HG03442 (cell line): ENCODE data around the gene GRID1.
"Not testable (repeated sequence)": the region's sequence is repeated elsewhere in the genome, so short reads cannot be mapped to it uniquely, and the experiment has no call there.

Source experiments
- ATAC-seq: cut with Tn5 transposase; IDR thresholded peaks from one replicate; pipeline ENCODE4 v1.9.1; 2021; ENCODE audit warnings: mild to moderate bottlenecking, moderate library complexity; ENCODE audit not compliant: unreplicated experiment

GRID1 gene

DNA sequence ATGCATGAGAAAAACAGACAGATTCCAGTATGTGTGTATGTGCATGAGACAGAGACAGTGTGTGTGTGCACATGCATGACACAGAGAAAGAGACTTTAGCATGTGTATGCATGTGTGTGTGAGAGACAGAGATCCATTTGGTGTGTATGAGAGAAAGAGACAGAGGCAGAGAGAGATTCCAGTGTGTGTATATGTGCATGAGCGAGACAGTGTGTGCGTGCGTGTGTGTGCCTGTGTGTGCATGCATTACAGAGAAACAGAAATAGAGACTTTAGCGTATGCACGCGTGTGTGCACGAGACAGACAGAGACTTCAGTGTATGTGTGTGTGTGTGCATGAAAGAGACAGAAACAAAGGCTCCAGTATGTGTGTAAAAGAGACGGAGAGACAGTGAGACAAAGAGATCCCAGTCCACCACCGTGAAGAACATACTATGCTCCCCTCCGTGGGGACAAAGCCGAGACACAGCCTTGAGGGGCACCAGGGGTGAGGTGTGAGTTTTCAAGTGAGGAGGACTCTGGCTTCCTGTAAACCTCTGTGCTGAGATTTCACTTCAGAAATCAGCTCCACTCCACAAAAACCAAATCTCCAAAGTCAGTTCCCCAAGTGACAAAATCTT, 188.9 kb downstream of the GRID1 start:
- no peak for ATAC-seq

DNA sequence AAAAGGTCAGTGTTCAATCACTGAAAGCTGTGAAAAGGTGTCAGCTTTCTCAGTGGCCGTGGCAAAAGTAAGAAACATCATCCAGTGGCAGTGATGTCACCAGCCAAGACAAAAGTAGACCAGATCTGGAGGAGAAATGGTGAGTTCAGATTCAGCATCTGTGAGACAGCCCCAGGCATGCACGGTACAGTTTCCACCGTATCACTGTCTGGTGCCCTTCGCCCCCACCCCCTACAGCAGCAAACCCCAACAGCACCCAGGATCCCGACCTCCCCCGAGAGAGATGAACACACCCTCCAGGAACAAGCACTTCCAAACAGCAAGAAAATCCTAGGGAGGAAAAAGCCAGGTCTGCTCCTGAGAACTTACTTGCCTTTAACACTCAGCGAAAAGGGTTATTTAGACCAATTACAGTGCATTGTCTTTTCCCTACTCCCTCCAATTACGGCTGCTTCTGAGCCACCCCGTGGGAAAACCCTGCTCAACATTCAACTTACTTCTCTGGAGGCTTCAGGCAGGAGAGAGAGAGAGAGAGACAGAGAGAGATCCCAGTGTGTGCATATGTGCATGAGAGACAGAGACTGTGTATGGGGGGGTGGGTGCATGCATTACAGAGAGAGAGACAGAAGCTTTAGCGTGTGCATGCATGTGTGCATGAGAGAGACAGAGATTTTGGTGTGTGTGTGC, 189.6 kb downstream of the GRID1 start:
- no peak for ATAC-seq

DNA sequence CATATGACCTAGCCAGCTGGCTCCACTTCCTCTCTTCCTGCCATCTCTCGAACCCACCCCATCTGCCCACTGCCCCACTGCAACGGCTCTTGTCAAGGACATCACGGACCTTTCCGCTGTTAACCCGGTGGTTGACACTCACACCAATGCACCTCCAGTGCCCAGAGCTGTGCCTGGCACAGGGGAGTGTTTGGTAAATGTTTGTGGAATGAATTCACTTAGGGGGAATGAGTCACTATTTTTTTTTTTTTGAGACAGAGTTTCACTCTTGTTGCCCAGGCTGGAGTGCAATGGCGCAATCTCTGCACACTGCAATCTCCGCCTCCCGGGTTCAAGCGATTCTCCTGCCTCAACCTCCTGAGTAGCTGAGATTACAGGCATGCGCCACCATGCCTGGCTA, 191.1 kb downstream of the GRID1 start:
- ATAC-seq, result not testable (repeated sequence)

DNA sequence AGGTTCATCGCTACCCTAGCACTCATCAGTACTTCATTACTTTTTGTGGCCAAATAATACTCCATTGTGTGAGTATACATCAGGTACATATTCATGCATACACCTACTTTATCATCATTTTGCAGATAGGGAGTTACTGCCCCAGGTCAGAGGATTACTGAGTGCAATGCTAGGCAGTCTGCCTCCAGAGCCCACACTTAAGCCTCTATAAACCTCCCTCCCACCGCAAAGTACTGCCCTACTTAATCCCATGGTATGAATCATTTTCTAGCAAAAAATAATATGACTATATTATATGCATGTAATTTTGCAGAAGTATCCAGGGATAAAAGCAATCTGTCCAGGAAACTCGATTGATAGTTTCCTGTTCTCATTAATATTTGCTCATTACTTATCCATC, 194.3 kb downstream of the GRID1 start:
- ATAC-seq, result no peak

DNA sequence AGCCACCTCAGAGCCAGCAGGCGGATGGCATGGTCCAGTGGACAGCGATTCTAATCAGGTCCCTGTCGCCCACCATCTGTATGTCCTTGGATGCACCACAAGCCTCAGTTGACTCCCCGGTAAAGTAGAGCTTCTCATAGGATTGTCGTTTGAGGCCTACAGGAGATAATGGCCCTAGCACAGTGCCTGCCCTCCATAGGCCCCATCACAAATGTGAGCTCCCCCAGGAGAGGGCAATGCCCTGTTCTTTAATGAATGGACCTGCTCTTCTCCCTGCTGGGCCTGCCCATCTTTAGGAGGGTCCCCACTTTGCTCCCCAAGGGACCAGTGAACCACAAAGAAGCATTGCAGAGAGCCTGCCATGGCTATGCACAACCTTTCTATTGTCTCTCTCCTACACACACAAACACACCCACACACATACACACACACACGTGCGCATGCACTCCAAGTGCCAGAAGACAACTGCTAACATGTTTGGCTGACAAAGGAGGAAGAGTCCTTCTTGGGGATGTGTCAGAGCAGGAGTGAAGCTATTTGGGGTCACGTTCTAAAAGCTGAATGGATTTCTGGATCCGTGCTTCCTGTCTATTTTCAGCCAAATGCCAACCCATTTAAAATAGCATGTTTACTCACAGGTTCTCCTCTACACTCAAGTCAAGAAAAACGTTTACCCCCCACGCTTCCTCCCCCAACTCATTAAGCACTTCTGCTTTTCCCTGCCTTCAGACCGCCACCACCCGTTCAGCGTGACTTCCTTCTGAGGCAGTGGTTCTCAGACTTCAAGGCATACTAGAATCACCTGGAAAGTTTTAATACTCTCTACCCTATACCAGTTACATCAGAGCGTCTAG, 196.1 kb downstream of the GRID1 start:
- ATAC-seq, result peak; percentile 58

DNA sequence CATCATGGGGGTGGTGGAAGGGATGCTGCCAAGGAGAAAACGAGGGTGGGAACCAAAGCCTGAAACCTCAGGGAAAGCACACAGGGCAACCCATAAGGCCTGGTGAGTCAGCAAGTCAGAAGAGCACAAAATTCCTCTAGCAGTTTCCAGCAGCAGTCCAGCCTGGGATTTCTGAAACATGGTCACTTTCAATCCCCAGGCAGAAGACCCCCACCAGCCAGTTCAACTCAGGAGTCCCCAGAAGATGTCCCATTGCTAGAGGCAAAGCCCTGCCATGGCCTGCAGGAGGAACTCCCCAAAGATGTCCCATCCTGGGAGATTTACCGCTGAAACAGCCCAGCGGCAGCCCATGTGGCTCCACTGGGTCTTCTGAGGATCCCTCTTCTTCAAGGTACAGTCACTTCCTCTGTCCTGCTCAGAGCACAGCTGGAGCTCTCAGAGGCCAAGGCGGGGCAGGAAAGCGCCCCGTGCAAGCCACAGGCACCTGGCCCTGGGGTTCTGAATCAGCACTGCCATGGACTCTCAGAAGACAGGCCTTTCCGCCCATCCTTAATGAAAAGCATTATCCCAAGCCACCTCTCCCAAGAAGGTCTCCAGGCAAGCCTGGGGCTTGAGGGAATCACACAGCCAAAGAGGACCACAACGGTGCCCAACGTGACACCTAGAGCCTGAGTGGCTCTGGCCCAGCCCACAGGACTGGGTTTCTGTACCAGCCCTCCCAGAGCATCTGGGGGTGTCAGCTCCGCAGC, 196.9 kb downstream of the GRID1 start:
- no peak for ATAC-seq

DNA sequence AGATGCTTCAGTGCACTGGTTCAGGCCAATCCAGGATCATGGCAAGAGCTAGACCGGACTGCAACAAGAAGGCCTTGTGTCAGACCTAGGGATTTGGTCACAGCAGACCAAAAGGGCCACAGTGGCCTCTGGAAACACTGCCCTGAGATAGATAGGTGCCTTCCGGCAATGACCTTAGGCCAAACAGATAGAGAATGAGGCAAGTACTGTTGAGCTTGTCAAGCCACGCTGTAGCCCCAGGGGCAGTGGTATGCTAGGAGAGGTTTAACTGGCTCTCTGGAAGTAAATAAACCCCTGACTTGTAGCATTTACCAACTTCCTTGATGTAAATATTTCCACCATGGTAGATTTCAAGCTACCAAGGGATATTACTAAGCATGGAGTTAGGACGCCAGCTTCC, 197.5 kb downstream of the GRID1 start:
- no peak for ATAC-seq

DNA sequence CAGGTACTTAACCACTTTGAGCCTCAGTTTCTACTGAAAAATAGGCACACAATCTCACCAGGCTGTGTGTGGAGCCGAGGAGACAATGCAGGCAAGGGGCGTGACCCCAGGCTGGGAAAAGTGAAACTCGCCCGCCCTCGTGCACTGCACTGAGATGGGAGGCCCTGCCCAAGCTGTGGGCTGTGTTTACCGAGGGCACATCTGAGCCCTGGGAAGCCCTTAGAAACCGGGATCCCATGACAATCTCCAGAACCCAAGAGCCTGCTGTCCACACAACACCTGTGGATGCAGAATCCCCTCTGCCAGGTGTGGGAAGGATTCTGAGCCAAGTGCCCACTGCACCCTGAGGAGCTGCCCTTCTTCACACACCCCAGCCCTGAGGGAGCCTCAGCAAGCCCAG, 198.3 kb downstream of the GRID1 start:
- ATAC-seq, result no peak

DNA sequence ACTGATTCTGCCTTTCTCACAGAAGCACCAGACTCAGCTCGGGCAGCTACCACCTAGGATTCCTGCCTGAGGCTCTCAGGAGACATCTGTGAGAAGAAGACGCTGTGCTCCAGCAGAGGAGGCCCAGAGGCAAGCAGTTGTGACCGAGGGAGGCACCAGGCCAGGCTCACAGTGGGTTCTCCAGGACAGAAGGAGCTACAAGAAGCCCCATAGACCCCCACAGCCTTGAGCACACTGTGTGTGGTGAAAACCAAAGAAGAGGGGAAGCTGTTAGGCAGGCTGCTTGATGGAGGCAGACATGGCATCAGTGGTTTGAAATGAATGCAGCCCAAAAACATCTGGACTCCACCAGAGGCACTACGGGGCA, 198.8 kb downstream of the GRID1 start:
- no peak for ATAC-seq

DNA sequence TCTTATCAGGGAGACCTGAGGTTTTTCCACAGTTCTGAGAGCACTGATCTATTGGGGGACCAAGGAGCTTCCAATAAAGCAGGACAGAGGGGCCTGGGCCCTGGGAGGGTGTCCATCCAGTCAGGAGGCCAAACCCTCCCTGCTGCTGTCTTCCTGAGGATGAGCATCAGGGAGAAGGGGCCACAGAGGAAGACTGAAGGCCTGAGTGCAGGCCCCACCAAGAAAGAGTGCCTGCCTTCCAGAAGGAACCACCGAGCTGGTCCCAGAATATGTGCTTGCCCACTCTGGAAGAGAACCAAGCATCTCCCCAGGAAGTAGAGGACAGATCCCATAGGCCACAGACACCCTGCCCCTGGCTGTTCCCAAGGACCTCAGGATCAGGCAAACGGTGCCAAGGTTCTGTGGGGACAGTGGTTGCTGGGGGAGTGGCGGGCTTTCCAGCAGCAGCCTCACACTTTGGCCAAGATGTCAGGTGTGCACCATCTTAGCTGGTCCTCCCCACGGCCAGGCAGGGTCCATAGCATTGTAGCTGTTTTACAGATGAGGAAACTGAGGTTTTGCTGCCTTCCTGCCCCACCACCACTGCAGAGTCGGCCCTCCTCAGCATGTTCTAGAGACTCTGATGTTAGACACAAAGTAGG, 199.4 kb downstream of the GRID1 start:
- ATAC-seq, result no peak

DNA sequence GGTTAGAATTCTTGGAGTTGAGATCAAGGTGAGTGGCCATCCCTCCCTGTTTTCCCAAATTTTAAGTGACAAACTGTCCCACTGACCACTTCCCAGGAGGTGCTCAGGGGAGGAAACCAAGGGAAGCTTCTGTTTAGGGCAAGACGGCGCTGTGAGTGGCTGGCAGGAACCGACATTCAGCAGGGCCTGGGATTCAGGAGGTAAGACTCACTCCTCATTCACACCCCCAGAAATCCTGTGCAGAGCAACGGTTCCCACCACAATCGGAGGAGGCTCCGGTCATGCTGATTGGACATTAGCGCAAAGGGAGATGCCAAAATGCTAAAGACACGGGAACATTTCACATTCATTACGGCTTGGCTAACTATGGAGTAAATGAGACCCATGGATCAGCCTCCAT, 200.9 kb downstream of the GRID1 start:
- ATAC-seq, result no peak

DNA sequence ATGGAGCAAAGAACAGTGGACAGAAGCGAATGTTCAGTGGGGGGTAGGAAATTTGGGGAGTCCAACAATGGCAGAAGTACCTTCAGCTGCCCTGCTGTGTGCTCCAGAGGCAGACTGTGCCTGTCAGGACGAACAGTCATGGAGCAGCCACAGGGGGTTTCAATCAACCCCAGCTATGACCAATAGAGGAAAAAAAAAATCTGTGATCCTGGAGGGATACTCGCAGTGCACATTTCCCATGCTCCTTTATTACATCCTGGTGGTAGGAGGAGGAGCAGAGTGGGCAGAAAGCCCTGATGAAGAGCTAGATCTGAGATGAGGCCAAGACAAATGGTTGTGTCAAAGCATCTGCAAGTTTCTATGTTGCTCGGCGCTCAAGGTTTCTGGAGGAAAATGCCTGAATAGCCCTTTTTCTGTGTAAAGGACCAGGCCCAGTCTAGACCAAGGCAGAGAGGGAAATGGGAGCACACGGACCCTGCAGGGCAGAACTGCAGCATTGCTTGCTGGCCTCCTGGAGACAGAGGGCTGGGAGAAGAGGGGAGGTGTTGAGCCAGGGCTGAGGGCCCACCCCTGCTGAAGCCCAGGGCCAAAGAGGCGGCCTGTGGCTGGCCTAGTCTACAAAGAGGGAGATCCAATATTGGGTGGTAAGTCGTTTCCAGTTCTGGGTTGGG, 201.5 kb downstream of the GRID1 start:
- no peak for ATAC-seq

DNA sequence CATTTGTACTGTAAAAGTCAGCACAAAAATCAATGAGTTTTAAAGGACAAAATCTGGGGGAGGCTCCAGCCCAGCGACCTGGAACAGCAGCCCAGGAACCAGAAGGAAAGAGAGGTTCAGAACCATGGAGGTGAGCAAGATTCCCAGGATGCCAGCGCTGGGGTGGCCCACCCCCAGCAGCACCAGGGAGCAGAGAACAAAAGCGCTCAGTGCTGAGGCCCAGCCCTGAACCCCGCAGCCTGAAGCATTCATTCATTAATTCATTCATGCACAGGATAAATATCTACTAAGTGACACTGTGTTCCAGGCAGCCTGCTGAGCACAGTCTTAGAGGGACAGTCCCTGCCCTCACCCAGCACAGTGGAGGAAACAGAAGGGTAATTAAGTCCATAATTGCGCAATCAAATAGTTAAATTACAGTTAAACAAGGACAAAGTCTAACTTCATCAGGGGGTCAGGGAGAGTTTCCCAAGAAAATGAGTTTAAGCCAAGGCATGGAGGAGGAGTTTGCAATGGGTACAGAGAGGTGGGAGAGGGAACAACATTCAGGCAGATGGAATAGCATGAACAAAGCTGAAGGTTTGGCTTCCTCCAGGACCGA, 202.3 kb downstream of the GRID1 start:
- no peak for ATAC-seq

DNA sequence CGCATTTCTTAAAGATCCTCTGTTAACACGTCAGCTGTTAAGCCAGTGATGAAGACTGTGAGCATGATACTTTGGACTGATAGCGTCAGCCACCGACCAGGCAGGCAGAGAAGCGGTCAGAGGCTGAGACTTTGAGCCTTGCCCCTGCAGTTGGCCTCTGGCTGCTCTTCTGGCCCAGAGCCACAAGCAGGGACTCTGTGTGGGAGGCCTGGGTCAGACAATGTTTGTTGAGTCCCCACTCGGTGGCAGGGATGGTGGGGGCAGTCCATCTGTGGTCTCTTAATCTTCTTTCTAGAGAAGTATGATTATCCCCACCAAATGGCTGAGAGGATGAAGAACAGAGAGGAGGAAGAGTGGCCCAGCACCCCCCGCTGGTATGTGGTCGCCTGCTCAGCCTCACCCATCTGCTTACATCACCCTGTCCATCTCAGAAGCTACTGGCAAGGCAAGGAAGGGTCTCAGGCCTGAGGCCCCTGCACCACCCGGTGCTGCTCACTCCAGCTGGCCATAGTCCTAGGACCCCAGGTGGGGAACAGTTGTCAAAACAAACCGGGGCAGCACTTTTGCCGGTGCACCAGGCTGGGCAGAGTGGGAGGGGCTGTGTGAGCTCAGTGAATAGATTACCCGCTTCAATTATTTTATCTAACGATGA, 202.9 kb downstream of the GRID1 start:
- no peak for ATAC-seq

DNA sequence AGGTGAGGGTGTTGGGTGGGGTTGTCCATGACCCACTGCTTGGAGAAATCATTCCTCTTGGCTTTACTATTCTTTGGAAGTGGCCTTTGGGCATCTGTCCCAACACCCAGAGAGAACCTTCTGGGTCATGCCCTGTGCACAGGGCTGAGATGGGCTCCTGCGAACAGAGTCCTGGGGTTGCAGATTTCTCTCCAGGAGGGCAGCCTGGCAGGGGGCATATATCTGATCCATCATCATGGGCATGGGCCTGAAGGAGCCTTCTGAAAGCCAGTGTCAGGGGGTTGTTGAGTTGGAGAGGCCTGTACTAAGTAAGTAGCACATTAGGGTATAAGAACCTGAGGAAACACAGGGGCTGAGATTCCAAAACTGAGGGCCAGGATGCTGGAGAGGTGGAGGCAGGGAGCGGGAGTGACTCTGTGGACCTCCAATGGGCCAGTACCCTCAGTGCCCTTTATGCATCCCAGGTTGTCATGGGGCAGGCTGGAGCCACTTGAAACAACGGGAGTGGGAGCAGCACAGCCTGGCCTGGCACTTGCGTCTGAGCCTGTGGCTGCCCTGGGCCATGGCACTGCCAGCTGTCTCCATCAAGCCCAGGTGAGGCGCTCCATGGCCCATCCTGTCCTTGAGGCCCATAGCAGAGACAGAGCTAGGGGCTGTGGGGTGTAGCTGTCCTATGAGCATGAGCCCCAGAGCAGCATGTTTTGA, 203.7 kb downstream of the GRID1 start:
- ATAC-seq, result no peak

DNA sequence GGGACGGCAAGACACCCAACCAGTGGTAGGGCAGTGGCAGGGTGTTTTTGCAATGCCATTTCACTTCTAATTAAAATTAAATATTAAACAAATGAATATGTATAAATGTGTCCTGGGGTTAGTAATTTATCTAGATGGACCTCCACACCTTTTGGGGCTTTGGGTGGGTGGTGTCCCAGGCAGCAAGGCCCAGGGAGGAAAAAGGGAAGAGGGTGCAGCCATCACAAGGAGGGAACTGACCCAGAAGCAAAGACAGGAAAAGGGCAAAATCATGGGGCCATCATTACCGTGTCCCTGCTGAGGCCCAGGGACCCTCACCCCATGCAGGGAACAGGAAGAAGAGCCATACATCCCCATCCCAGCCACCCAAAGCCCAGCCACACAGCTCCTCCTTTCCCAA, 204.6 kb downstream of the GRID1 start:
- no peak for ATAC-seq

DNA sequence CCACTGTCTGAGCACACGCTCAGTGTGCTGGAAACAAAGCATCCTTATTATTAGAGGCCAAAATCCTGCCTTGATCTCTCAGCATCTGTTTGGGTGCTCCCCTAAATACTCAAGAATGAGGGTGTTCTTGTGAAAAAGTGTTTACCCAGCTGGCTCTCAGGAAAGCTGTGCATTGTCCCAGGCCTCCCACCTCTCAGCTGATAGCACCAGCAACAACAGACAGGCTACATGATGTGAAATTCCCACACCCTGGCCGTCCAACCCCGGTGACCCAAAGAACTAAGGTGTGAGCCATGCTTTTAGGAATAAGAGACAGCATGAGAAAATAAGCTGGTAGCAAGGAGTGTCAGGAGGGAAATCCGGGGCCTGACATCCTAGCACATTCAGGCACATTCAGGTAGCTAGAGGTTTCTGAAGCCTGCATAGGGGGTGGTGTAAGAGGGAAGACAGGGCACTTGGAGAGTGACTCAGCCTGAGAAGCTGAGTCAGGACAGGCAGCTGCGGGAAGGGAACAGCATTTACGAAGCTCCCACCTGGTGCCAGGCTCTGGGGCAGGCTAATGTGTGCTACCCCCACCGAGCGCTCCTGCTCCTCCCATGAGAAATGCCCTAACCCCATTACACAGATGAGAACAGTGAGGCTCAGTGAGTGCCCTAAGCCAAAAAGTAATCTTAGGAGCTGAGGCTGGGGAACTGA, 205.6 kb downstream of the GRID1 start:
- ATAC-seq, result no peak

DNA sequence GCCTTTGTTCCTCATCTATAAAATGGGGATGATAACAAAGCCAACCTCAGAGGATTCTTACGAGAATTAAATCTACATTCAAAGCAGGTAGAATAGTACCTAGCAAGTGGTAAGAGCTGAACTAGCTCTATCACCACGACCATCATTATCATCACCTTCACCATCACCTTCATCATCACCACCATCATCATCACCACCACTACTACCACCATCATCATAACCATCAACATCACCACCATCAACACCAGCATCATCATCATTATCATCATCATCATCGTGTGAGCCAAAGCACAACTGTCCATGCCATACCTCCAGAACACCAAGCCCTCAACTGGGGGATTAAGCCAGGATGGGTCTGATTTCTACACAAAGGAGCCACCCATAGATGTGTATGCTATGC, 206.8 kb downstream of the GRID1 start:
- ATAC-seq, result no peak
